K562 (cell line): ENCODE data around the gene SPI1. TPM values are rescaled to one million over a fixed set of nuclear protein-coding genes. Genes with fewer than 3 reads are reported as not detected.
A peak's percentile ranks its signal among the peaks of the same experiment; 100 is the strongest.

Source experiments
- ATAC-seq: fragments of 200-7000 bp; cut with Tn5 transposase; 3 replicates; pipeline ENCODE4 v1.9.1; 2020; ENCODE audit warnings: moderate library complexity
- BruUV-seq: library from RNA; stranded (reverse); fragments of 400-500 nt; replicated peaks from 2 replicates; lab custom pipeline; 2021; lab: Mats Ljungman, UMichigan
- CTCF ChIA-PET: fragments of 300-600 bp; formaldehyde crosslinking; extraction: SDS; loops from one replicate; lab custom pipeline; 2021; ENCODE audit warnings: low intra/inter-chr PET ratio; lab: Yijun Ruan, JAX
- POLR2A ChIA-PET: fragments of 300-600, 350-650 bp; sonication (Branson Sonifier 250); formaldehyde crosslinking; extraction: SDS; loops from one replicate; lab custom pipeline; 2021; ENCODE audit warnings: antibody characterized with exemption, inconsistent platforms; lab: Yijun Ruan, JAX
- DNase-seq, 4 experiments: peaks; one replicate each; pipeline versions ENCODE4 v3.0.0 to v3.0.0-alpha.2; 2011 to 2018; ENCODE audit warnings: low spot score in 3 of 4, mixed read lengths in 3 of 4; ENCODE audit errors: extremely low read depth in 1 of 4
- FAIRE-seq: peaks from 2 replicates; lab custom pipeline; 2011; peaks lifted over from hg19 to GRCh38; lab: Jason Lieb, UNC
- H2AFZ ChIP-seq: 2 replicates; pipeline ENCODE4 v1.6.0; 2011; ENCODE audit warnings: low read depth, low read length, control low read depth, inconsistent platforms
- H3K27ac ChIP-seq: fragments of 200-600 bp; 3 replicates; pipeline ENCODE4 v1.8.0; 2011; ENCODE audit warnings: low read depth, mild to moderate bottlenecking, control low read depth, inconsistent platforms, low read length, moderate library complexity, mixed read lengths; ENCODE audit errors: extremely low read depth
- H3K27me3 ChIP-seq, 2 experiments: fragments of 300-600 bp in 1 of 2; 2 replicates in 1 of 2; 3 replicates in 1 of 2; pipeline versions ENCODE4 v1.6.0 to v1.8.0; 2011; ENCODE audit warnings: inconsistent platforms in 2 of 2, low read length in 2 of 2, mild to moderate bottlenecking in 1 of 2, mixed read lengths in 1 of 2, moderate library complexity in 1 of 2; ENCODE audit not compliant: control insufficient read depth in 2 of 2, insufficient read depth in 2 of 2
- H3K36me3 ChIP-seq: fragments of 300-600 bp; 3 replicates; pipeline ENCODE4 v1.8.0; 2011; ENCODE audit warnings: mild to moderate bottlenecking, low read length, inconsistent platforms; ENCODE audit not compliant: control insufficient read depth, insufficient read depth
- H3K4me1 ChIP-seq, 2 experiments: fragments of 200-600 bp in 1 of 2; replicated peaks in 1 of 2; 2 replicates in 1 of 2; 3 replicates in 1 of 2; pipeline versions ENCODE4 v1.5.1 to v1.8.0; 2011; ENCODE audit warnings: inconsistent platforms in 2 of 2, low read length in 2 of 2, mild to moderate bottlenecking in 1 of 2, mixed read lengths in 1 of 2, moderate library complexity in 1 of 2; ENCODE audit not compliant: control insufficient read depth in 2 of 2, insufficient read depth in 2 of 2
- H3K4me2 ChIP-seq: 2 replicates; pipeline ENCODE4 v1.6.1; 2011; ENCODE audit warnings: low read length, control low read depth, inconsistent platforms, mixed read lengths; ENCODE audit not compliant: insufficient read depth
- H3K4me3 ChIP-seq: fragments of 200-600 bp; sonication (generic), shearing (Covaris generic); 2 replicates; pipeline ENCODE4 v1.5.1; 2016; ENCODE audit warnings: control low read depth, inconsistent platforms
- H3K79me2 ChIP-seq: fragments of 200-600 bp; 3 replicates; pipeline ENCODE4 v1.8.0; 2011; ENCODE audit warnings: low read length, inconsistent platforms; ENCODE audit not compliant: control insufficient read depth, insufficient read depth
- H3K9ac ChIP-seq, 2 experiments: 2 replicates each; pipeline versions ENCODE4 v1.6.0 to v1.6.1; 2011; ENCODE audit warnings: low read depth in 2 of 2, low read length in 2 of 2, control low read depth in 1 of 2, inconsistent platforms in 1 of 2, mild to moderate bottlenecking in 1 of 2, mixed read lengths in 1 of 2; ENCODE audit not compliant: insufficient read depth in 1 of 2
- H3K9me1 ChIP-seq: one replicate; pipeline ENCODE4 v1.6.0; 2011; ENCODE audit warnings: inconsistent platforms, mild to moderate bottlenecking, low read length, moderate library complexity; ENCODE audit not compliant: control insufficient read depth, insufficient read depth
- H3K9me3 ChIP-seq: replicated peaks from 2 replicates; pipeline ENCODE4 v1.5.1; 2011; ENCODE audit warnings: low read depth, low read length, inconsistent platforms; ENCODE audit not compliant: control insufficient read depth, insufficient read depth
- H4K20me1 ChIP-seq: replicated peaks from 2 replicates; pipeline ENCODE4 v1.6.1; 2011; ENCODE audit warnings: low read length, inconsistent platforms, mixed read lengths; ENCODE audit not compliant: control insufficient read depth, insufficient read depth
- BCLAF1 ChIP-seq, 2 experiments: fragments of 450-650 bp in 1 of 2; IDR thresholded peaks; 2 replicates each; pipeline ENCODE4 v1.6.1; 2011 to 2017; ENCODE audit warnings: low read depth in 2 of 2, antibody characterized with exemption in 1 of 2, borderline replicate concordance in 1 of 2, low read length in 1 of 2, mild to moderate bottlenecking in 1 of 2, mixed read lengths in 1 of 2; ENCODE audit not compliant: control insufficient read depth in 1 of 2
- EZH2 ChIP-seq: IDR thresholded peaks from 2 replicates; pipeline ENCODE4 v1.6.1; 2012; ENCODE audit warnings: low read depth, mild to moderate bottlenecking, inconsistent platforms, low read length, borderline replicate concordance
- POLR2G ChIP-seq: fragments of 200-400 bp; formaldehyde crosslinking; IDR thresholded peaks from 2 replicates; pipeline ENCODE4 v1.6.1; 2017; ENCODE audit warnings: low read depth, mild to moderate bottlenecking, antibody characterized with exemption, low read length, moderate library complexity
- ZNF717 ChIP-seq: fragments of 250-450 bp; sonication (Bioruptor Pico); IDR thresholded peaks from 2 replicates; pipeline ENCODE4 v1.5.0; 2021
- WGBS: fragments of 100-300 bp; shearing (Covaris generic); methylation state at CpG from one replicate; pipeline ENCODE4 v1.1.6; 2016; ENCODE audit warnings: low coverage, mixed read lengths; ENCODE audit not compliant: insufficient coverage; ENCODE audit errors: missing lambda C conversion rate; 5-methylcytosine and 5-hydroxymethylcytosine counted together
- in situ Hi-C: fragments of 300-500 bp; cut with MboI; formaldehyde crosslinking; loops from 4 replicates; pipeline ENCODE4 v1.15.0; 2018; ENCODE audit warnings: inconsistent platforms, mixed read lengths
- intact Hi-C: fragments of 100-400 bp; cut with micrococcal nuclease; formaldehyde crosslinking; loops from 2 replicates; pipeline ENCODE4 v1.14.2; 2022
- polyA plus RNA-seq, 8 experiments: library from polyadenylated mRNA; depleted of rRNA in 4 of 8; stranded (reverse) in 5 of 8; unstranded in 3 of 8; fragments of >200 nt; fragmentation: Nextera tagmentation in 2 of 8; fragmentation: Illumina TruSeq in 1 of 8; extraction: Ambion mirVana in 2 of 8; extraction: Trizol in 1 of 8; gene quantifications; 2 replicates each; pipeline versions ENCODE4 v1.2.1 to v1.2.3, GENCODE V29; 2011 to 2014; ENCODE audit warnings: inconsistent platforms in 1 of 8, missing spikeins in 1 of 8
- total RNA-seq, 7 experiments: library from RNA; depleted of rRNA in 6 of 7; stranded (reverse); fragments of >200 nt in 6 of 7; fragmentation: Illumina TruSeq in 2 of 7; extraction: Trizol in 2 of 7; gene quantifications; 2 replicates each; pipeline versions ENCODE4 v1.2.1 to v1.2.3, GENCODE V29; 2011 to 2021; ENCODE audit warnings: low replicate concordance in 1 of 7

The SPI1 gene
- total and polyA plus RNA-seq, 9 of the 15 experiments (the other 6 are each of a cell fraction or from before 2014, with no cell fraction given): 0.10 to 33.7 (median 10.3) TPM

- TF ChIP-seq BCLAF1 (IDR thresholded peaks at IDR 0.05; ENCODE audit: borderline replicate concordance in 1 of 2, control insufficient read depth in 1 of 2, low read depth in 2 of 2, low read length in 1 of 2) (no peak), EZH2 (no peak)
Measured at GRCh38 chr11:47329987-47330931, 48.1 kb downstream of the SPI1 start (continued).

- ChIA-PET POLR2A (interaction anchor here (0.7 to 1.0 kb wide), 2 partner anchors 16 to 25 kb away, joined by 3 to 4 read pairs; no protein-coding TSS in a partner anchor), CTCF (no interaction called here)
- no peak for DNase-seq
- Histone ChIP-seq H4K20me1 (no peaks in the 10 kb centered on the region), H3K9me1 (no peaks in the 10 kb centered on the region), H3K4me3 (no peak overlapping the region), H3K4me1 (peaks cover 0 to 15% of the 10 kb centered on the region in 2 experiments; a peak in 1 of 5 replicates), H3K27ac (no peak overlapping the region), H3K36me3 (peaks cover 28% of the 10 kb centered on the region; the same call in 2 of the 3 replicates), H2AFZ (no peak overlapping the region), H3K9ac (no peak overlapping the region), H3K27me3 (no peaks in the 10 kb centered on the region), H3K9me3 (no peaks in the 10 kb centered on the region), H3K4me2 (no peak overlapping the region), H3K79me2 (no peaks in the 10 kb centered on the region)
- in situ Hi-C loops (no loop called here), intact Hi-C loops (no loop called here)
- FAIRE-seq: no peak
- ATAC-seq: no peak
- peak; percentile 50; the same call in 1 of the 2 replicates for TF ChIP-seq POLR2G
- TF ChIP-seq ZNF717 (CRISPR knock-in tag): no peak
- no TSS peak for BruUV-seq
- WGBS: 84% methylated on average over 8 of the region's 12 CpGs
Measured at GRCh38 chr11:47329431-47329986, 48.8 kb downstream of the SPI1 start.
